ENCODE results near the gene PIGU. TPM values are rescaled to one million over a fixed set of nuclear protein-coding genes. Genes with fewer than 3 reads are reported as not detected.

PIGU gene
- total RNA-seq, 1 experiment from 2014 or later, result 25.1 TPM

GRCh38 chr20:34713194-34713943, 36.5 kb upstream of the PIGU start:
- peak overlapping the region; percentile 12; the same call in 1 of the 2 replicates for H3K9ac ChIP-seq (ENCODE audit: low read length)
- CTCF ChIA-PET, result interaction anchor here (1.4 kb wide), 1 partner anchor 57 kb away, joined by 4 read pairs; no protein-coding TSS in a partner anchor
- H3K4me2 ChIP-seq (ENCODE audit: low read length), result peak overlapping the region; percentile 37

More at GRCh38 chr20:34713194-34713943, 36.5 kb upstream of the PIGU start:
- ATAC-seq (no peak), DNase-seq (ENCODE audit: low read depth, low spot score) (peak; percentile 67)
- no TSS peak for BruUV-seq (replicated peaks)
- POLR2A ChIA-PET, result interaction anchor here (0.6 to 1.6 kb wide), 2 partner anchors 10 to 14 kb away, joined by 4 to 5 read pairs; partner anchors contain the start of gene TP53INP2
- H3K4me3 ChIP-seq (replicated peaks in 1 of 2; ENCODE audit: low read depth in 1 of 2, low read length in 2 of 2), result no peak overlapping the region
- H3K79me2 ChIP-seq (ENCODE audit: insufficient read depth, low read length), result no peaks in the 10 kb centered on the region
- intact Hi-C loops (cut with micrococcal nuclease), result no loop called here
- H3K9me3 ChIP-seq (ENCODE audit: control insufficient read depth in 1 of 2, insufficient read depth in 1 of 2, low read depth in 1 of 2, low read length in 2 of 2), result no peaks in the 10 kb centered on the region
- H3K27me3 ChIP-seq (ENCODE audit: insufficient read depth, low read length), result no peaks in the 10 kb centered on the region
- no peak overlapping the region for H2AFZ ChIP-seq (ENCODE audit: low read depth, low read length, poor library complexity, severe bottlenecking)
- no peaks in the 10 kb centered on the region for H3K9me2 ChIP-seq (ENCODE audit: insufficient read depth)
- H3K36me3 ChIP-seq (ENCODE audit: control insufficient read depth in 1 of 2, insufficient read depth in 2 of 2, low read length in 2 of 2), result no peaks in the 10 kb centered on the region
- peak overlapping the region; percentile 24; the same call in 1 of the 2 replicates for H3K27ac ChIP-seq (ENCODE audit: low read depth, low read length)
- no peak for TF ChIP-seq ELF1 (IDR thresholded peaks at IDR 0.05; ENCODE audit: borderline replicate concordance, low read depth)
- no peak for TF ChIP-seq ATF3 (IDR thresholded peaks at IDR 0.05)
- no peak for TF ChIP-seq ZBTB33 (IDR thresholded peaks at IDR 0.05; ENCODE audit: extremely low read depth, insufficient replicate concordance, low read length)
- no peak for TF ChIP-seq TCF7L2 (IDR thresholded peaks at IDR 0.05; ENCODE audit: borderline replicate concordance, extremely low read depth, insufficient read depth, insufficient read length)
- TF ChIP-seq JUND (IDR thresholded peaks at IDR 0.05), result peak; percentile 61; the same call in 1 of the 2 replicates
- TF ChIP-seq FOSL1 (IDR thresholded peaks at IDR 0.05; ENCODE audit: low read depth), result peak; percentile 66
- no peaks in the 10 kb centered on the region for H4K20me1 ChIP-seq (ENCODE audit: insufficient read depth)
- RAD21 ChIA-PET (ENCODE audit: low non-redundant PET in 1 of 2, low total read pairs in 2 of 2, uncharacterized antibody in 2 of 2, unreplicated experiment in 2 of 2), result no interaction called here
- peaks cover 11 to 50% of the 10 kb centered on the region in 2 experiments for H3K4me1 ChIP-seq (ENCODE audit: control insufficient read depth in 1 of 2, insufficient read depth in 2 of 2, low read length in 2 of 2)
